Epidermal melanocyte (primary cell): ENCODE results near the gene CEP135.

ENCODE experiments used
- DNase-seq: peaks from one replicate; pipeline ENCODE4 v3.0.0; 2011; ENCODE audit warnings: low spot score; ENCODE audit not compliant: insufficient read length

Gene CEP135

DNA sequence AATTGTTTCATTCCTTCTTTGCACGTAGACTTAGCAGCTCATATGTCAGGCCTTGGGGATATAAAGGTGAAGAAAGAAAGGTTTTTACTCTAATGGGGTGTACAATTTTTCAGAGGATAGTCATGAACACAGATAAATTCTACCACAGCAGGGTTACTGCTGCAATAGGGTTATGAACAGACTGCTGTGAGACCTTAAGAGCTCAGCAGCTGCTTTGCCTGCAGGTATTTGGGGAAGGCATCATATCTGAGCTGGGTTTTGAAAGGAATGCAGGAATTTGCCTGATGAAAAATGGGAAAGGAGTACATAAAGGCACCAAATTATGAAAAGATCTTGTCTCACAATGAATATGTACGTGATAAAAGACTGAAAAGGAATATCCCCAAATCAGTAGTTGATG is 128.9 kb downstream of the CEP135 start:
- no peak for DNase-seq

DNA sequence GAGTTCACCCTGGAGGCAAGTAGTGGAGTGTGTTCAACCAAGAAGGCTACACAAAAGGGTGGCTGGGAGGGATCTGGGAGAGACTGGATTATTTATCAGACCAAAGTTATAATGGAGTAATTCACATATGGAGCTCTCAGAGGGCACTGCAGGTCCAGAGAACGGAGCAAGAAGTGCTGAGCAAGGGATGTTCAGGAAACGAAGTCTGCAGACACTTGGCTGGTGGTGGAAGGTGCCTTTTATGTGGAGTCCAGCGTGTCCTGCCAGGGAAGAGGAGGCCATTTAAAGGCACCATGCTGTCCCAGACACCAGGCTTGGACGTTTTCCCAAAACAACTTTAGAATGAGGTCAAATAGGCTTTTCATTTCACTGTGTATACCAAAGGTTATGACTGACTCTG is 130.1 kb downstream of the CEP135 start:
- DNase-seq = no peak

DNA sequence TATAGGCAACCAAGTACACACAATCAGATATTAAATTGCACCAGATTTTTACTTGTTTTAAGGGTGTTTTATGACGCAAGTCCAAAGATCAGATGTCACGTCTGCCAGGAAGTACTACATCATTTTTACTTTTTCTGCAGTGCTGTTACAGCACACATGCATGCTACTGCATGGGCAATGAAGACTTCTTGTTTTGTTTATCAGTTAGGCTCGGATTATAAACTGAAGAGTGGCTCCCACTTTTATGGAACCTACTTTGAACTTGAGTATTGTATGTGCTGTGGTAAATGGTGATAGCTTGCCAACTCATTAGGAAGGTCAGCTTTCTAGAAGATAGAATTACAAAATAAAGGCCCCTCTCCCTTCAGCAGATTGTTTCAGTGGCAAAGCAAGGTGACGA is 131.6 kb downstream of the CEP135 start:
- no peak for DNase-seq

DNA sequence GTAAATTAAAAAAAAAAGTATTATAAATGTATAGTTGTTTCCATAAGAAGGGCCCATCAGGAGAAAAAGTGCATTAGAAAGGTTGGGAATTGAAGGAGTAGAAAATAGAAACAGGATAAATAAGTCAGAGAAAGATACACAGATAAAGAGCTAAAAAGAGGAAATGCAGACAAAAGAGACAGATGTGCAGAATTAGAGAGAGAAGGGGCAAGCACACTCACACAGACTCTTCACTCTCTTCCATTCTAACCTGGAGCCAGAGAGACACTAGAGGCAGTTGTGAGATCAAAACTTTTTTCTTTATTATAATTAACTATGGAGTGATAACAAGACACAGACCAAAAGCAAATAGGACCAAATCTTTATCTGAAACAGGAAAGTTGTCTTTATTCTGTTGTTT is 134.1 kb downstream of the CEP135 start:
- no peak for DNase-seq
